HEK293 (cell line): ENCODE results near the gene FCN3.
A peak's percentile ranks its signal among the peaks of the same experiment; 100 is the strongest.

Experiments used
- CTCF ChIA-PET: fragments of 350-600 bp; formaldehyde crosslinking; extraction: SDS; loops from one replicate; lab custom pipeline; 2021; ENCODE audit warnings: antibody characterized with exemption; lab: Yijun Ruan, JAX
- POLR2A ChIA-PET: fragments of 300-600 bp; formaldehyde crosslinking; extraction: SDS; loops from one replicate; lab custom pipeline; 2020; ENCODE audit warnings: antibody characterized with exemption, inconsistent platforms; lab: Yijun Ruan, JAX
- H3K27ac ChIP-seq: fragments of 200-500 bp; sonication (Bioruptor generic); 2 replicates; pipeline ENCODE4 v1.5.1; 2014; ENCODE audit warnings: low read depth, low read length, control low read depth, inconsistent platforms; ENCODE audit errors: extremely low read depth
- H3K36me3 ChIP-seq, 2 experiments: fragments of 200-500 bp in 1 of 2; sonication (Bioruptor generic) in 1 of 2; 1 replicate in 1 of 2; 2 replicates in 1 of 2; pipeline ENCODE4 v1.5.1; 2014 to 2017; ENCODE audit warnings: inconsistent platforms in 2 of 2, low read length in 2 of 2; ENCODE audit not compliant: control insufficient read depth in 2 of 2, insufficient read depth in 1 of 2
- H3K4me1 ChIP-seq: fragments of 200-500 bp; sonication (Bioruptor generic); 2 replicates; pipeline ENCODE4 v1.5.1; 2014; ENCODE audit warnings: mild to moderate bottlenecking, low read length, inconsistent platforms; ENCODE audit not compliant: control insufficient read depth, insufficient read depth
- H3K4me3 ChIP-seq: 2 replicates; pipeline ENCODE4 v1.5.1; 2011; ENCODE audit warnings: low read depth, mild to moderate bottlenecking, control low read depth, low read length, moderate library complexity
- H3K9me3 ChIP-seq: fragments of 200-500 bp; sonication (Bioruptor generic); 2 replicates; pipeline ENCODE4 v1.5.1; 2014; ENCODE audit warnings: low read depth, low read length, inconsistent platforms; ENCODE audit not compliant: control insufficient read depth, insufficient read depth
- EGR2 ChIP-seq: fragments of 450-650 bp; formaldehyde crosslinking; IDR thresholded peaks from 2 replicates; pipeline ENCODE4 v1.5.1; 2016; ENCODE audit warnings: low read depth, missing biosample characterization, missing genetic modification characterization
- ZBTB17 ChIP-seq: fragments of 450-650 bp; formaldehyde crosslinking; IDR thresholded peaks from 2 replicates; pipeline ENCODE4 v1.5.1; 2016; ENCODE audit warnings: missing biosample characterization, missing genetic modification characterization
- ZFHX2 ChIP-seq: fragments of 450-650 bp; formaldehyde crosslinking; conservative IDR thresholded peaks from 2 replicates; pipeline ENCODE4 v1.5.1; 2016; ENCODE audit warnings: missing biosample characterization, missing genetic modification characterization
- ZNF19 ChIP-seq: fragments of 450-650 bp; formaldehyde crosslinking; IDR thresholded peaks from 2 replicates; pipeline ENCODE4; 2016; ENCODE audit warnings: missing biosample characterization, missing genetic modification characterization, low read depth
- ZNF2 ChIP-seq: fragments of 450-650 bp; formaldehyde crosslinking; IDR thresholded peaks from 2 replicates; pipeline ENCODE4 v1.5.1; 2016; ENCODE audit warnings: missing biosample characterization, missing genetic modification characterization
- ZNF239 ChIP-seq: fragments of 450-650 bp; formaldehyde crosslinking; IDR thresholded peaks from 2 replicates; pipeline ENCODE4 v1.5.1; 2016; ENCODE audit warnings: missing biosample characterization, missing genetic modification characterization
- ZNF26 ChIP-seq: fragments of 450-650 bp; formaldehyde crosslinking; IDR thresholded peaks from 2 replicates; pipeline ENCODE4 v1.5.1; 2016; ENCODE audit warnings: missing biosample characterization, missing genetic modification characterization
- ZNF311 ChIP-seq: fragments of 450-650 bp; formaldehyde crosslinking; IDR thresholded peaks from 2 replicates; pipeline ENCODE4 v1.5.1; 2017; ENCODE audit warnings: missing biosample characterization, missing genetic modification characterization, borderline replicate concordance
- ZNF426 ChIP-seq: fragments of 450-650 bp; formaldehyde crosslinking; IDR thresholded peaks from 2 replicates; pipeline ENCODE4 v1.5.1; 2017; ENCODE audit warnings: missing biosample characterization, missing genetic modification characterization, mild to moderate bottlenecking, inconsistent platforms, moderate library complexity
- ZNF624 ChIP-seq: fragments of 450-650 bp; formaldehyde crosslinking; IDR thresholded peaks from 2 replicates; pipeline ENCODE4 v1.5.1; 2017; ENCODE audit warnings: missing biosample characterization, missing genetic modification characterization
- ZNF629 ChIP-seq: fragments of 450-650 bp; formaldehyde crosslinking; IDR thresholded peaks from 2 replicates; pipeline ENCODE4 v1.5.1; 2017; ENCODE audit warnings: missing biosample characterization, missing genetic modification characterization
- ZNF654 ChIP-seq: fragments of 450-650 bp; formaldehyde crosslinking; IDR thresholded peaks from 2 replicates; pipeline ENCODE4 v1.5.1; 2016; ENCODE audit warnings: low read depth, missing biosample characterization, missing genetic modification characterization
- ZNF792 ChIP-seq: fragments of 450-650 bp; formaldehyde crosslinking; IDR thresholded peaks from 2 replicates; pipeline ENCODE4 v1.5.1; 2016; ENCODE audit warnings: missing biosample characterization, missing genetic modification characterization
- ZSCAN4 ChIP-seq: fragments of 450-650 bp; formaldehyde crosslinking; IDR thresholded peaks from 2 replicates; pipeline ENCODE4 v1.5.1; 2017; ENCODE audit warnings: missing biosample characterization, missing genetic modification characterization

FCN3 gene

GRCh38 chr1:27400963-27401341, 26.3 kb upstream of the FCN3 start (continued):
- TF ChIP-seq ZNF26 (tag by site-specific recombination) (no peak), ZNF624 (tag by site-specific recombination) (no peak), ZNF19 (no peak), ZNF426 (tag by site-specific recombination) (no peak), ZNF792 (tag by site-specific recombination) (no peak), ZNF654 (tag by site-specific recombination) (no peak)

GRCh38 chr1:27400082-27400962, 25.7 kb upstream of the FCN3 start:
- Histone ChIP-seq H3K4me1 (no peaks in the 10 kb centered on the region), H3K36me3 (peaks cover 0 to 12% of the 10 kb centered on the region in 2 experiments; a peak in 1 of 3 replicates), H3K4me3 (no peak overlapping the region), H3K9me3 (no peaks in the 10 kb centered on the region), H3K27ac (no peak overlapping the region)
- no peak for TF ChIP-seq ZNF629 (tag by site-specific recombination)
- peak; percentile 56; the same call in 1 of the 2 replicates for TF ChIP-seq ZSCAN4 (tag by site-specific recombination)
- no peak for TF ChIP-seq ZBTB17 (tag by site-specific recombination)
- TF ChIP-seq ZNF239 (tag by site-specific recombination) = no peak
- ChIA-PET CTCF (interaction anchor here (0.6 to 7.4 kb wide), 2 partner anchors 102 to 168 kb away, joined by 3 to 202 read pairs; no protein-coding TSS in a partner anchor), POLR2A (interaction anchor here (0.9 kb wide), 1 partner anchor 35 kb away, joined by 5 read pairs; no protein-coding TSS in a partner anchor)

- ChIA-PET POLR2A (interaction anchor here (0.6 to 0.8 kb wide), 2 partner anchors 21 to 102 kb away, joined by 3 to 8 read pairs; no protein-coding TSS in a partner anchor), CTCF (interaction anchor here (0.7 to 7.4 kb wide), 4 partner anchors 17 to 208 kb away, joined by 3 to 202 read pairs (median 6); no protein-coding TSS in a partner anchor)
- no peaks in the 10 kb centered on the region for H3K4me1 ChIP-seq
- no peak overlapping the region for H3K27ac ChIP-seq
- peaks cover 0 to 6% of the 10 kb centered on the region in 2 experiments; a peak in 1 of 3 replicates for H3K36me3 ChIP-seq
- no peaks in the 10 kb centered on the region for H3K9me3 ChIP-seq
- no peak overlapping the region for H3K4me3 ChIP-seq
- TF ChIP-seq ZNF2 (tag by site-specific recombination) (no peak), ZFHX2 (tag by site-specific recombination) (peak; percentile 58), ZNF311 (tag by site-specific recombination) (no peak), EGR2 (tag by site-specific recombination) (0 out of 2 replicates have a peak, but pooled peaks have one; percentile 9)
These were observed 24.8 kb upstream of the FCN3 start for GRCh38 chr1:27399251-27400025.
